Right lung (tissue), 5 donors: Measurements from ENCODE around the gene ZDHHC17. TPM values are rescaled to one million over a fixed set of nuclear protein-coding genes. Genes with fewer than 3 reads are reported as not detected.

Source experiments
- DNase-seq, 2 donors: peaks; one replicate each; pipeline ENCODE4 v3.0.0-alpha.2; 2013
- polyA plus RNA-seq, 5 donors: library from polyadenylated mRNA; unstranded; fragments of 120-200 nt; gene quantifications; one replicate each; pipeline versions ENCODE4 v1.2.1 to v1.2.3, GENCODE V29; 2013; ENCODE audit warnings: inconsistent platforms in 1 of 5, low replicate concordance in 1 of 5; ENCODE audit not compliant: insufficient read length in 5 of 5, insufficient read depth in 1 of 5

The ZDHHC17 gene
- polyA plus RNA-seq, 5 donors = 49.6 to 102 (median 83.7) TPM

GRCh38 chr12:76876696-76877229 lies 112.8 kb downstream of the ZDHHC17 start:
- no peak for DNase-seq

GRCh38 chr12:76878099-76878898 lies 114.4 kb downstream of the ZDHHC17 start:
- no peak for DNase-seq

DNA sequence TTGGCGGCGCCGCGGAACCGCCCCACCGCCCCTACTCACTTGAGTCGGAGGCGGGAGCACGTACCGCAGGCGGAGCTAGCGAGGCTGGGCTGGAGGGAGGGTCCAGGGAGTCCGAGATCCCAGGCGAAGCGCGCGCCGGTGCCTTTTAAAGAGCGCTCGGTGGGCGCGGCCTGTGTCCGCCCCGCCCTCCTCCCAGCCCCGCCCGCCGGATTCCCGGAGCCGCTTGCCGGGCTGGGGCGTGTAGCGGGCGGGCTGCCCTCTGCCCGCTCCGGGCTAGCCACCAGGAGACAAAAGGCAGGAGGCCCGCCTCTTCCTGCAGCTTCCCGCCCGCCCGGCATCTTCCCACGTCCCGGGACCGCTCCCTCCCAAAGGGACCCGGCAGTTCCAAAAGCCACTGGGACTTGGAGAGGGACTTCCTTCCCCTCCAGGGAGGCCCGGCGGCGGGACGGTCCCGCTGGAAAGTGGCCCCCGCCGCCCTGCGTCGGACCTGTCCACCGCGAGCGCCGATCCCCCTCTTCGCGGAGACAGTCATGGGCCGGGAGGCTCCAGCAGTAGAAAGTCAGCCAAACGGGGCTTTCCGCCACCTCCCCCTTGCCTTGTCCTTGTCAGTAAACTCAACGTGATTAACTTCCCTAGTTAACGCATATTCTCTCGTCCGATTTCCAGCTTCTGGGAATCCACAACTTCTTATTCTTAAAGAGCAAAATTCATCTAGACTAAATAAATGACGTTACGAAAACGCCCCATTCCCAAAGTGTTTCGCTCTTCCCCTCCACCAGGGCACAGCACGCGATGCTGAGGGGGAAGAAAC lies 115.2 kb downstream of the ZDHHC17 start, which contains the start of gene CSRP2:
Gene CSRP2 (minus strand): TSS at position 121 of the 811 bp plus-strand sequence. CDS start 12,759 bp downstream, outside the sequence.
- peak; percentile 81 to 85 for DNase-seq

DNA sequence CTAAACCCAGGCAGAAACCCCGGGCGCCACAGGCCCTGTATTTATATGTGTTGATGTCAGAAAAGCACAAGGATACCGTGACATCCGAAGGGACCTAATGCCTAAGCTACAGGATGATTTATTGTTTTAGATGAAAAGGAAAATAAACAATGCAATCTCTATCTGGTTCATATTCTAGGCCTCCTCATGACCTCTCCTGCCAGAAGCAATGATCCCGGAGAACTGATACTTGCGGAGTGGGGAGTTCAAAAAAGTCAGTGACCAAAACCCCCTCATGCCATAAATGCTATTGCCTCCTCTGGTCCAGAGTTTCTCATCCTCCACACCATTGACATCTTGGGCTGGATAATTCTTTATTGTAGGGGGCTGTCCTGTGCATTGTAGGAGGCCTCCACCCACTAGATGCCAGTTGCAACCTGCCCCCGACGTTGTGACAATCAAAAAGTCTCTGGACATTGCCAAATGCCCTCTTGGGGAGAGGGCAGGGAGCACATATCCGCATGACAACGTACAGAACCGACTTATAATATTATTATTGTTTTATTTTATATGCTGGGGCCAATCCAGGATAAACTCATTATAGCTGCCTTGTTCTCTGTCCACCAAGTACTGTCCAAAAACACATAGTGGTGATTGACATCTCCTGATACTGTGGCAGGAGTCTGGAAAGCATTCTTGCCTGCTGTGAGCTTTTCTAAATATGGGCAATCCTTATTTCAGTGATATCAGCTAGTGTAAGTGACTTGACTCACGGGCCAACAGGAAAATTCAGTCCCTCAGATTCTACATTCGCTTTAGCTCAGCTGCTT lies 116.0 kb downstream of the ZDHHC17 start:
- no peak for DNase-seq

DNA sequence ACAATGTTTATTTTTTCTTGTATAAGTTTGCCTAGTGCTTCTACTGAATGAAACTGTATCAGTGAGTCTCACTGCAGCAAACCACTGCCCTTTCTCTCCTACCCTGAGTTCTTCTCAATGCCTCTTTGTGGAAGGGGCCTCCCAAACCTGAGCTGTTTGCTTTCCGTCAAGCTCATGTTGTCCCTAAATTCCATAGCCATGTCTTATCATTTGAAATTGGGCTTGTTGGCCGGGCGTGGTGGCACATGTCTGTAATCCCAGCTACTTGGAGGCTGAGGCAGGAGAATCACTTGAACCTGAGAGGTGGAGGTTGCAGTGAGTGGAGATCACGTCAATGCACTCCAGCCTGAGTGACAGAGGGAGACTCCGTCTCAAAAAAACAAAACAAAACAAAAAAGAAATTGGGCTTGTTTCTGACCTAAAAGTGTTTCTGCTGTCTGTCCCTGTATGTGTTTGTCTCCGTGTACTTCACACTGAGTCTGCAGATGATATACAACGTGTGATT lies 116.7 kb downstream of the ZDHHC17 start:
- no peak for DNase-seq

DNA sequence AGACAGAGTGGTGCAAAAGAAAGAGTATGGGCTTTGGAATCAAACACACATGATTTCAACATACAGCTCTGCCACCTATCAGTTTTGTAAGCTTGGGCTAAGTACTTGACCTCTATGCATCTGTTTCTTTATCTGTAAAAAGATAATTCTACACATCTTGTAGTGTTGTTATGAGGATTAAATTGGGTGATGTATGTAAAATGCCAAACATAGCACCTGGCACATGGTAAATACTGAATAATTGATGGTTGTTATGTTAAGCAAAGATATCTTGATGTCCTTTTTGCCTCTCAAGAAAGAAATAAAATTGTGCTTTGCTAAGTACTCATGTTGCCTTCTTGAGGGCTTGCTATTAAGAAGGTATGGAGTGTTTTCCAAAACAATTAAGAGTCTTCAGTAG lies 117.2 kb downstream of the ZDHHC17 start:
- DNase-seq = no peak

GRCh38 chr12:76882367-76882766 lies 118.5 kb downstream of the ZDHHC17 start:
- no peak for DNase-seq

GRCh38 chr12:76883151-76883550 lies 119.2 kb downstream of the ZDHHC17 start:
- DNase-seq = no peak

DNA sequence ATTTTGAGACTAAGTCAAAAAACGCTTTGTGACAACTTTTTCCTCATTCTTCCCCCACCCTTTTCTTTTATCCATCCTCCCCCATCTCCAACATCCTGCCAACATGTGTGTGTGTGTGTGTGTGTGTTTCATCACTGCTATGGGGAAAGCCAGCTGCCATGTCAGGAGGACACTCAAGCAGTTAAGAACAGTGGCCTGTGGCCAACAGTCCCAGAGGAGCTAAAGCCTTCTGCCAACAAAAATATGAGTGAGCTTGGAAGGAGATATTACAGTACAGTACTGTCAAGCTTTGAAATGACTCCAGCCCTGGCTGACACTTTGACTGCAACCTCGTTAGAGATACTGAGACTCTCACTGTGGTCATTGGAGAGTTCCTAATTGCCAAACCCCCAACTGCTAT lies 119.9 kb downstream of the ZDHHC17 start:
- peak; percentile 67 to 72 for DNase-seq

DNA sequence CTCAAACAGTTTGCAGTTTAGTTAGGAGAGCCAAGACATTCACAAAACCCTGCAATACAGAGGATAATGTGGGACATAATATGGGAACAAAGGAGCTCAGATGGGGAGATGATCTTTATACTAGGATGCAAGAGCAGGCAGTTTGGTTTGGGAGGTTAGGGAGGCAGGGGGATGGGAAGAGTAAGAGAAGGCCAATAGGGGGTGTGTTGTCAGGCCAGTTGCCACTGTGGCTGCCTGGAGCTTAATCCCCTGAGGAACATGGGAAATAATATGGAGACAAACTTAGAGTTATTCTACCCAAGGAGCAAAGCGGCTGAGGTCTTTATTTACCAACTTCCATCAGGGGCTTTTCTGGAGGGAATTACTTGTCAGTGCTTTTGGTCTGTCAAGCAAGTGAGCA lies 124.9 kb downstream of the ZDHHC17 start:
- no peak for DNase-seq

- DNase-seq = no peak
Observed at GRCh38 chr12:76890151-76891143, 126.5 kb downstream of the ZDHHC17 start.

DNA sequence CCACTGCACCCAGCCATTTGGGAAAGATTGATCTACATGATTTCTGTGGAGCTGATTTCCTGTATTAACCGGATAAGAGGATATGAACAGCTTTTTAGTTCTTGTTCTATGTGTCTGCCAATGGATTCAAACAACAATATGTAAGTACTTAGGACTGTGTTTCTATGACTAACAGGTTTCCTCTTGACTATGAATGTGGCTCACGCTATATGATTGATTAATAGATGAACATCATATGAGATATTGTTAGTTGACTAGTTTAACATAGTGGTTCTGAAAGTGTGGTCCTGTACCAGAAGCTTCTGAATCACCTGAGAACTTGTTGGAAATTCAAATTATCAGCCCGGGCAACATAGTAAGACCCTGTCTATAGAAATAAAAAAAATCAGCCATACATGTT lies 127.7 kb downstream of the ZDHHC17 start:
- DNase-seq = no peak

- no peak for DNase-seq
Observed at GRCh38 chr12:76895796-76896195, 131.9 kb downstream of the ZDHHC17 start.

- DNase-seq = no peak
Observed at GRCh38 chr12:76896274-76896673, 132.4 kb downstream of the ZDHHC17 start.

GRCh38 chr12:76898442-76898841 lies 134.5 kb downstream of the ZDHHC17 start:
- DNase-seq = peak; percentile 59 to 68

DNA sequence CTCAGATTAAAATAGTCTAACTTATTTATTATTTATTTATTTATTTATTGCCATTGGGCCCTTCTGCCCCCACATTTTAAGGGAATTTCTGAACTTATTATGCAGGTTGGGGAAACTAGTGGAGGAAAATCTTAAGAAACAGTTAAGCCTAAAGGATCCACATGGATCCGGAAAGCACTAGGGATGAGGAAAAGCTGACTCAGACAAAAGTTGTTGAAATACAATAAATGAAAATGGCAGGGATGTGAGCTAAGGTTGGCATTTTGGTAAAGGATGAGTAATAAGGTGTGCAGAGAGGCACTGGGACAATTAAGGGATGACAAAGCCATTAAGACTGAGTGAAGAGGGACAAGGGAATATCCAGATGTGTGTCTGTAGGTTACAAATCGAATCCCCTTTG lies 135.6 kb downstream of the ZDHHC17 start:
- no peak for DNase-seq

DNA sequence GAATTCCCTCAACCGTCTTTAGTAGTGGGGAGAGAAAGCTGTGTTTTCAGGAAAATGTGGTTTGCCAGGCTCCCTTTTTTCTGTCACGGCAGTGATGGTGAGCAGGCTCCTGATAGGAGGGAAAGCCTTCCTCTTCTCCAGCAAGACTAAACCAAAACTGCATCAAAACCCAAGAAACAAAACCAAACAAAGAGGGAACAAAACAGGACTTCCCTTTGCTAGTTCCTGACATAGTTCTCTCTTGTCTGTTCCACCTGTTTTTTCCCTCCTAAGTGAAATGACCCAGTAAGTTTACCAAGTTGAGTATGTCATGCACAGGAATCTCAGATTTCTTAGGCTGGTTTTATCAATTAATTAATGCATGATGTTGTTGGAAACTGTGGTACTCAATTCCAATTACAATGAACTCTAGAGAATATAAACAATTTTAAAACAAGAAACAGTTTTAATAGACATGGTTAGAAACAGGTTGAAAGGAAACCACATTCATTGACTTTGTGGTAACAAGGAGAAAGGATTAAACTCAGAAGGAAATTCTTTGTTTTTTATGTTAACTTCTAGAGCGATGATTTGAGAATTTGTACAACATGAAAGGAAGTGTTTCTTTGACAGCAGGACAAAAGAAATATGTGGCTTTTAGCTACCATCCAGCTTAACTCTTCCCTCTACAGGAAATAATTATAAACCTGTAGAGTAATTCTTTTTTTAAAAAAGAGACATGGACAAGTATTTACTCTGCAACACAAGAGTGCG lies 137.9 kb downstream of the ZDHHC17 start:
- DNase-seq = no peak
